LNCAP (cell line): ENCODE measurements around the gene BOK.

Source experiments
- CTCF ChIP-seq: fragments of 450-650 bp; IDR thresholded peaks from 2 replicates; pipeline ENCODE4 v1.5.1; 2017; ENCODE audit warnings: mild to moderate bottlenecking

The BOK gene

GRCh38 chr2:241613017-241613780, 54.7 kb downstream of the BOK start:
- TF ChIP-seq CTCF, result no peak

- no peak for TF ChIP-seq CTCF
These were observed 56.5 kb downstream of the BOK start for GRCh38 chr2:241615041-241615440.

DNA sequence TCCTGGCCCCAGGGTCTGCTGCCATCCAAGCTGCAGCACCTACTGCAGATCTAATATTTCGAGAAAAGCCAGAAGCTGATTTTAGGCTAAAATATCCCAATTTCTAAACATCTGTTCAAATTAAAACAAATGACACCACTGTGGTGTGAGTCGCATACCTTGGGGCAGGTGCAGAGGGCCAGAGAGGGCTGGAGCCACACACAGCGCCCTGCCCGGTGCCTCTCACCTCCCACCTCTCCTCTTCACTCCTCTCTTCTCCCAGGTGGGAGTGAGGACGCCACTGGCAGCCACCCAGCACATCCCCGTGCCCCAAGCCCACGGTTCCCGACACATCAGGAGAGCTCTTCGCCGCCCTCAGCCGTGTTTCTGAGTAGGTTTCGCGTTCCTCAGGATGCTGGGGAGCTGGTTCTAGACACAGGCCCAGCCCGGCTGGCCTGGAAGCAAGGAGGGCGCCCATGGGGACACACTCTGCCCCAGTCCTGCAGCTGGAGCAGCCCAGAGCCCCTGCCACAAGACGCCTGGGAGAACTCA, 57.0 kb downstream of the BOK start:
- TF ChIP-seq CTCF, result no peak

- no peak for TF ChIP-seq CTCF
These were observed 57.9 kb downstream of the BOK start for GRCh38 chr2:241616168-241617125.

GRCh38 chr2:241617431-241618154, 59.0 kb downstream of the BOK start:
- TF ChIP-seq CTCF, result no peak

- TF ChIP-seq CTCF, result no peak
These were observed 59.8 kb downstream of the BOK start for GRCh38 chr2:241618296-241618805.

GRCh38 chr2:241618829-241619228, 60.3 kb downstream of the BOK start:
- TF ChIP-seq CTCF, result no peak
